ENCODE data around the gene TNRC6C. TPM values are rescaled to one million over a fixed set of nuclear protein-coding genes. Genes with fewer than 3 reads are reported as not detected.

TNRC6C gene
- total and polyA plus RNA-seq, 7 donors, result 0.92 to 22.1 (median 6.3) TPM

- no peak for DNase-seq
- intact Hi-C loops (cut with DNase I), result no loop called here
- Histone ChIP-seq H3K36me3 (peaks cover 25 to 100% (median 40%) of the 10 kb centered on the region in 4 donors), H3K27ac (no peak overlapping the region), H3K27me3 (no peaks in the 10 kb centered on the region), H3K4me1 (no peaks in the 10 kb centered on the region), H3K9me3 (no peaks in the 10 kb centered on the region), H3K4me3 (no peak overlapping the region)
- no peak for TF ChIP-seq EP300 (IDR thresholded peaks at IDR 0.05)
- TF ChIP-seq, protein P1, sequence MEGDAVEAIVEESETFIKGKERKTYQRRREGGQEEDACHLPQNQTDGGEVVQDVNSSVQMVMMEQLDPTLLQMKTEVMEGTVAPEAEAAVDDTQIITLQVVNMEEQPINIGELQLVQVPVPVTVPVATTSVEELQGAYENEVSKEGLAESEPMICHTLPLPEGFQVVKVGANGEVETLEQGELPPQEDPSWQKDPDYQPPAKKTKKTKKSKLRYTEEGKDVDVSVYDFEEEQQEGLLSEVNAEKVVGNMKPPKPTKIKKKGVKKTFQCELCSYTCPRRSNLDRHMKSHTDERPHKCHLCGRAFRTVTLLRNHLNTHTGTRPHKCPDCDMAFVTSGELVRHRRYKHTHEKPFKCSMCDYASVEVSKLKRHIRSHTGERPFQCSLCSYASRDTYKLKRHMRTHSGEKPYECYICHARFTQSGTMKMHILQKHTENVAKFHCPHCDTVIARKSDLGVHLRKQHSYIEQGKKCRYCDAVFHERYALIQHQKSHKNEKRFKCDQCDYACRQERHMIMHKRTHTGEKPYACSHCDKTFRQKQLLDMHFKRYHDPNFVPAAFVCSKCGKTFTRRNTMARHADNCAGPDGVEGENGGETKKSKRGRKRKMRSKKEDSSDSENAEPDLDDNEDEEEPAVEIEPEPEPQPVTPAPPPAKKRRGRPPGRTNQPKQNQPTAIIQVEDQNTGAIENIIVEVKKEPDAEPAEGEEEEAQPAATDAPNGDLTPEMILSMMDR (IDR thresholded peaks at IDR 0.05), result no peak
- no peak for TF ChIP-seq POLR2A (IDR thresholded peaks at IDR 0.05)
- no peak for TF ChIP-seq POLR2AphosphoS5 (IDR thresholded peaks at IDR 0.05)
- 70 to 73% methylated on average over 4 of the region's 4 CpGs for WGBS, 2 donors
These were observed 111.2 kb downstream of the TNRC6C start for GRCh38 chr17:78069695-78070094.

DNA sequence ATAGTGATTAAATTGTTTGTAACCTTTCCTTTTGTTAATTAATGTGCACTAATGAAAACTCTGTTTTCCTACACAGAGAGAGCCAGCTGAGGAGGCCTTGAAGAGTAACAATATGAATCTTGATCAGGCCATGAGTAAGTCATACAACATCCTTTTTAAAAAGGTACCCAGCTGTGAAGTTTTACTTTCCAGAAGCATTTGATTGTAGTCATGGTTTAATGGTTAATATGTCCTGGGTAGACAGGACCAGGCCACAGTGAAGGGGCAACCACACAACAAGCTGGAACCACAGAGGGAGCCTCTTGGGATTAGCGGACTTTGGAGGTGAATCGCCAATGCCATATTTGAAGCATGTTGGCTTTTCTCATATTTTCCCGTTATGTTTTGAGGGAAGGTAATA lies 114.5 kb downstream of the TNRC6C start:
- intact Hi-C loops (cut with DNase I), result no loop called here
- H3K36me3 ChIP-seq, result peaks cover 26 to 100% (median 62%) of the 10 kb centered on the region in 4 donors

DNA sequence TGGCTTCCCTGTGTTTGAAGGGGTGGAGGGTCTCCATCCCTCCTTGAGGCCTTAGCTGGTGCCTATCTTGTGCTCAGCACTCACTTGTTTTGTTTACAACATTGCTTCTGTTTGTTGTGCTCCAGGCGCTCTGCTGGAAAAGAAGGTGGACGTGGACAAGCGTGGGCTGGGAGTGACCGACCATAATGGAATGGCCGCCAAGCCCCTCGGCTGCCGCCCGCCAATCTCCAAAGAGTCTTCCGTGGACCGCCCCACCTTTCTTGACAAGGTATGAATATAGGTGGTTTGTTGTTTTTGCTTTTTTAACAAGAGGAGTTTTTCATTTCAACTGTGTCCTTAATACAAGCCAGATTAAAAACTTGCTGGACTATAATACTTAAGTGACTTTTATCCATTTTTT lies 116.5 kb downstream of the TNRC6C start:
- no peak for DNase-seq
- H3K27ac ChIP-seq, result no peak overlapping the region
- no peaks in the 10 kb centered on the region for H3K4me1 ChIP-seq
- no peak overlapping the region for H3K4me3 ChIP-seq
- H3K36me3 ChIP-seq, result peaks cover 25 to 100% (median 71%) of the 10 kb centered on the region in 4 donors
- no peaks in the 10 kb centered on the region for H3K27me3 ChIP-seq
- intact Hi-C loops (cut with DNase I), result no loop called here
- H3K9me3 ChIP-seq, result no peaks in the 10 kb centered on the region
- TF ChIP-seq EP300 (IDR thresholded peaks at IDR 0.05) (no peak), POLR2AphosphoS5 (IDR thresholded peaks at IDR 0.05) (no peak)
- WGBS, 2 donors, result 97% methylated on average over 10 of the region's 10 CpGs

More for the DNA sequence above, 114.5 kb downstream of the TNRC6C start:
- TF ChIP-seq EP300 (IDR thresholded peaks at IDR 0.05), result no peak
- TF ChIP-seq, protein P1 (IDR thresholded peaks at IDR 0.05), result no peak
- TF ChIP-seq POLR2AphosphoS5 (IDR thresholded peaks at IDR 0.05), result no peak
- no peak for TF ChIP-seq POLR2A (IDR thresholded peaks at IDR 0.05)
- 95 to 96% methylated on average over 3 of the region's 3 CpGs for WGBS, 2 donors
- H3K4me3 ChIP-seq, result no peak overlapping the region
- H3K4me1 ChIP-seq, result no peaks in the 10 kb centered on the region
- DNase-seq, result no peak
- no peaks in the 10 kb centered on the region for H3K9me3 ChIP-seq
- H3K27ac ChIP-seq, result no peak overlapping the region
- H3K27me3 ChIP-seq, result no peaks in the 10 kb centered on the region

- Histone ChIP-seq H3K27me3 (no peaks in the 10 kb centered on the region), H3K9me3 (no peaks in the 10 kb centered on the region), H3K36me3 (peaks cover 25 to 100% (median 75%) of the 10 kb centered on the region in 4 donors), H3K4me3 (no peak overlapping the region), H3K27ac (no peak overlapping the region), H3K4me1 (no peaks in the 10 kb centered on the region)
- no peak for DNase-seq
- TF ChIP-seq EP300 (IDR thresholded peaks at IDR 0.05) (no peak), POLR2A (IDR thresholded peaks at IDR 0.05) (no peak), POLR2AphosphoS5 (IDR thresholded peaks at IDR 0.05) (no peak)
- TF ChIP-seq, protein P1 (IDR thresholded peaks at IDR 0.05), result no peak
- intact Hi-C loops (cut with DNase I), result no loop called here
- 89 to 92% methylated on average over 5 of the region's 5 CpGs for WGBS, 2 donors
These were observed 117.0 kb downstream of the TNRC6C start for GRCh38 chr17:78075545-78075944.

DNA sequence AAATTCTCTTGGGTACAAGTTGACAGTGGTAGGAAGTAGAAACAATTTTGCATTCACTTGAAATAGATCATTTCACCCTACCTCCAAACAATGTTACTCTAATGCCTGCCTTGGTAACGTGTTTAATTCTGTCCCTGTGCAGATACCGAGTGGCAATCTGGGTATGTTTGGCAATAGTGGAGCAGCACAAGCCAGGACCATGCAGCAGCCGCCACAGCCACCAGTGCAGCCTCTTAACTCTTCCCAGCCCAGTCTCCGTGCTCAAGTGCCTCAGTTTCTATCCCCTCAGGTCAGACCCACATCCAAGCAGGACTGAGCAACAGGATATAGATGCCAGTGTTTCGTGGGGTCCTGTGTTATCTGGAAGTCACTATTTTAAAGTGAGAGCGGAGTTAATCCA lies 120.8 kb downstream of the TNRC6C start:
- 96% methylated on average over 6 of the region's 6 CpGs for WGBS, 2 donors
- no peaks in the 10 kb centered on the region for H3K9me3 ChIP-seq
- H3K36me3 ChIP-seq, result peaks cover 7 to 96% (median 57%) of the 10 kb centered on the region in 4 donors
- H3K4me3 ChIP-seq, result no peak overlapping the region
- peaks cover 0 to 4% (median 0%) of the 10 kb centered on the region in 4 donors for H3K4me1 ChIP-seq
- intact Hi-C loops (cut with DNase I), result no loop called here
- no peak overlapping the region for H3K27ac ChIP-seq
- DNase-seq, result no peak
- TF ChIP-seq POLR2AphosphoS5 (IDR thresholded peaks at IDR 0.05) (no peak), POLR2A (IDR thresholded peaks at IDR 0.05) (no peak), EP300 (IDR thresholded peaks at IDR 0.05) (no peak)
- TF ChIP-seq, protein P1 (IDR thresholded peaks at IDR 0.05), result no peak
- no peaks in the 10 kb centered on the region for H3K27me3 ChIP-seq

Data from sigmoid colon (tissue), 7 donors.